Mucosa of rectum (tissue), 2 donors: ENCODE data around the gene HOTAIR.

Experiments
- H3K27ac ChIP-seq, 2 donors: one replicate each; pipeline ENCODE4 v1.7.0; 2013; ENCODE audit warnings: inconsistent platforms in 2 of 2, low read depth in 2 of 2, low read length in 2 of 2
- H3K27me3 ChIP-seq, 2 donors: one replicate each; pipeline ENCODE4 v1.7.0; 2013; ENCODE audit warnings: low read length in 2 of 2; ENCODE audit not compliant: control insufficient read depth in 2 of 2, insufficient read depth in 2 of 2
- H3K36me3 ChIP-seq, 2 donors: one replicate each; pipeline ENCODE4 v1.7.0; 2013; ENCODE audit warnings: low read length in 2 of 2; ENCODE audit not compliant: control insufficient read depth in 2 of 2, insufficient read depth in 2 of 2
- H3K4me1 ChIP-seq, 2 donors: one replicate each; pipeline ENCODE4 v1.7.0; 2013; ENCODE audit warnings: low read length in 2 of 2, mild to moderate bottlenecking in 1 of 2; ENCODE audit not compliant: control insufficient read depth in 2 of 2, insufficient read depth in 2 of 2
- H3K4me3 ChIP-seq, 2 donors: one replicate each; pipeline ENCODE4 v1.7.0; 2013; ENCODE audit warnings: low read length in 2 of 2
- H3K9ac ChIP-seq, 2 donors: one replicate each; pipeline ENCODE4 v1.7.0; 2013; ENCODE audit warnings: low read length in 2 of 2, low read depth in 1 of 2, mild to moderate bottlenecking in 1 of 2
- H3K9me3 ChIP-seq, 2 donors: one replicate each; pipeline ENCODE4 v1.7.0; 2013; ENCODE audit warnings: low read length in 2 of 2; ENCODE audit not compliant: control insufficient read depth in 2 of 2
- donor health status: healthy.
- donor health status: Normal muscosa, but diverticular disease.

The HOTAIR gene

GRCh38 chr12:53966085-53966384 lies 8.7 kb downstream of the HOTAIR start:
- Histone ChIP-seq H3K36me3 (no peaks in the 10 kb centered on the region), H3K27me3 (peaks cover 92 to 98% of the 10 kb centered on the region in 2 donors), H3K27ac (no peak overlapping the region), H3K9me3 (no peaks in the 10 kb centered on the region), H3K4me1 (peaks cover 0 to 3% of the 10 kb centered on the region in 2 donors), H3K9ac (no peak overlapping the region), H3K4me3 (no peak overlapping the region)

DNA sequence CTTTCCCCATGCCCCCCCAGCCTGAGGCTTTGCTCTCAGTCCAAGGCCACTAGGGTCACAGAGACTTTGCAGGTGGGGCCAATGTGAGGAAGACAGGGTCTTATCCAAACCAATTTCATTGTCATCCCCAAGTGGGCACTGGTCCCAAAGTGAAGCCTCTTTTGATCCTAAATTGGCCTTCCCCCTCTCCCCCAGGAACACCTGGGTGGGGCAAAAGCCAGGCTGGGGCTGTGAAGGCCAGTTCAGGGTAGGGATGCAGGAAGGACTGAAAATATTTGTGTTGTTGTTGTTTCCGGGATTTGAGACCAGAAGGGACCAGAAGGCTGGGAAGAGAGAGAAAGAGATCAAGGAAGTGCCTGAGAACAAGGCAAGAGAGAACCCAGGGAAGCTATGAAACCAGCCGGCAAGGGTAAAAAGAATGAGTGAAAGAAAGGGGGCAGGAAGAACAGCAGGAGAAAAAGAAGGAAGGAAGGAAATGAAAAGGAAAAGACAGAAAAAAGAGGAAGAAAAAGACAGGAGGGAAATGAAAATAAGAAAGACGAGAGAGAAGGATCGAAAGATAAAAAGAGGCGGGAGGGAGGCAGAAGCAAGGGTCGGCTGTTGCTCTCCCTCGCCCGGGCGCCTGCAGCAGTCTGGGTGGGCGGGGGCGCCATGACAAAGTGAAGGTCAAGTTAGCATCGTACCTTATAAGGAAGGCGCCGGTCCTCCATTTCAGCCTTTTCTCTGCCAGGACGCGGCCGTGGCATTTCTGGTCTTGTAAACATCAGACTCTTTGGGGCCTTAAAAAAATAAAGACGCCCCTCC lies 9.3 kb downstream of the HOTAIR start:
- Histone ChIP-seq H3K4me1 (peaks cover 0 to 3% of the 10 kb centered on the region in 2 donors), H3K27me3 (peaks cover 88 to 96% of the 10 kb centered on the region in 2 donors), H3K9me3 (no peaks in the 10 kb centered on the region), H3K36me3 (no peaks in the 10 kb centered on the region), H3K4me3 (no peak overlapping the region), H3K9ac (no peak overlapping the region), H3K27ac (no peak overlapping the region)

DNA sequence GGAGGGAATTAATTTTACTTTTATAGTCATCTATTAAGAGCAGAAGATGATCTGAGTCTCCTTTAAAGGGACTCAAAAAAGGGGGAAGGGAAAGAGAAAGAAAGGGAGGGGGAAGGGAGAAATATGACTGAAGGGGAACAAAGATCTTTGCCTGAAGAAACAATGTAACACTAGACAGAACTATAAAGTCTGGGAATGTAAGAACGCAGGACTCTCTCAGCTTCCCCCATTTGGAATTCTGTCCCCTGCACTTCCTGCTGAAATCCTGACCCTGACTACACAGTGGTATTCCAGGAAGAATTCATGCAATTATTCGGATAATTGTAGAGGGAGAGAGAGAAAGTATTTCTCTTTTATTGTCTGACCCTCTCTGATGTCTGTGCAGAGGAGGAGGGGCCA lies 10.4 kb downstream of the HOTAIR start:
- Histone ChIP-seq H3K9me3 (no peaks in the 10 kb centered on the region), H3K4me1 (peaks cover 0 to 3% of the 10 kb centered on the region in 2 donors), H3K27me3 (peaks cover 89 to 96% of the 10 kb centered on the region in 2 donors), H3K36me3 (no peaks in the 10 kb centered on the region), H3K27ac (no peak overlapping the region), H3K4me3 (no peak overlapping the region), H3K9ac (no peak overlapping the region)

- peaks cover 86 to 94% of the 10 kb centered on the region in 2 donors for H3K27me3 ChIP-seq
These were observed 11.1 kb downstream of the HOTAIR start for GRCh38 chr12:53963434-53964314.

DNA sequence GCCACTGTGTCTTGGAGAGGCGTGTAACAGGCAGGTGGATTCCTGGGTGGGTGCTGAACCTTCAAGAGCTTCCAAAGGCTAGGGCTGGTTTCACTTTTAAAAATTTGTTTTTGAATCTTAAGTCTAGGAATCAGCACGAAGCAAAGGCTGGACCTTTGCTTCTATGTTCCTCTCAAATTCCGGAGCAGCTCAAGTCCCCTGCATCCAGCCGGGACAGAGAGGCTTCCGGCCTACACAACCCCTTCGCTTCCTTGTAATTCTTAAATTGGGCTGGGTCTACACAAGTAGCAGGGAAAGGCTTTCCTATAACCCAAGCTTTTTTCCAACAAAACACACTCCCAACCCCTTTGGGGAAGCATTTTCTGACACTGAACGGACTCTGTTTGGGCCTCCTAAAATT lies 11.7 kb downstream of the HOTAIR start:
- peaks cover 0 to 3% of the 10 kb centered on the region in 2 donors for H3K4me1 ChIP-seq
- H3K4me3 ChIP-seq, result no peak overlapping the region
- no peak overlapping the region for H3K9ac ChIP-seq
- H3K36me3 ChIP-seq, result no peaks in the 10 kb centered on the region
- no peak overlapping the region for H3K27ac ChIP-seq
- H3K27me3 ChIP-seq, result peaks cover 86 to 94% of the 10 kb centered on the region in 2 donors
- no peaks in the 10 kb centered on the region for H3K9me3 ChIP-seq

More at GRCh38 chr12:53963434-53964314, 11.1 kb downstream of the HOTAIR start:
- Histone ChIP-seq H3K4me3 (no peak overlapping the region), H3K9ac (no peak overlapping the region), H3K27ac (no peak overlapping the region), H3K36me3 (no peaks in the 10 kb centered on the region), H3K9me3 (no peaks in the 10 kb centered on the region), H3K4me1 (peaks cover 0 to 3% of the 10 kb centered on the region in 2 donors)

DNA sequence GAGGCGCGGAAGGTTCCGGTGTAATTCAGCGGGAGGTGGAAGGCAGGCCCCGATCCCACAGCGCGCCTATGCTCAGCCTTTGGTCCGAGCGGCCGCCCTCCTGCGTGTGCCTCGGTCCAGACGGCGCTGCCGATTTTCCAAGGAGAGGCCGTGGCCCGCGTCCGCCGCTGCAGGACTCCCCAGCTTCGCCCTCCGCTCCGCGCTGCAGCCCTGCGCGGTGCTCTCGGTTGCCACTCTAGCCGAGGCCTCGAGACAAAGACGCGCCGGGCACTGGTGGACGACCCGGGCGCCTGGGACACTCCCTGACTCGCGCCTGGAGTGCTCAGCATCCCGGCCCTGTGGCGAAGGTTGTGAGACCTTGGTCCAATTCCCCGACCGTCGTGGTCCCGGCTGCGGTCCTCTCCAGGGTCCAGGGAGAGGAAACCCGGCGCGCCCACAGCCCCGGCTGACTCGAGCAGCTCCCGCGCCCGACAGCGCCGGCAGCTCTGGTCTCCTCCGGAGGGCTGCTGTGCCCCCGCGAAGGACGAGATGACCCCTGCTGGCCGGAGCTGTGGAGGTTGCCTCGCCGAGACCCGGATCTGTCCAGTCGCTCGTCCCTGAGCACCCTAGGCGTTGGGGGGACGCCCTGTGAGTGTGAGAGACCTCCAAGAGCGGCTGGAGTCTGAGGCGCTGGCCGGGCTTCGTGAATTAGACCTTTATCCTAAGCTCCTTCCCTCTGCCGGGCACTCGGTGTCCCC lies 13.6 kb downstream of the HOTAIR start:
- no peak overlapping the region for H3K9ac ChIP-seq
- no peaks in the 10 kb centered on the region for H3K36me3 ChIP-seq
- no peak overlapping the region for H3K4me3 ChIP-seq
- no peaks in the 10 kb centered on the region for H3K4me1 ChIP-seq
- H3K9me3 ChIP-seq, result no peaks in the 10 kb centered on the region
- no peak overlapping the region for H3K27ac ChIP-seq
- peaks cover 86 to 92% of the 10 kb centered on the region in 2 donors for H3K27me3 ChIP-seq

GRCh38 chr12:53960187-53961024 lies 14.3 kb downstream of the HOTAIR start:
- Histone ChIP-seq H3K4me1 (no peaks in the 10 kb centered on the region), H3K27me3 (peaks cover 88 to 94% of the 10 kb centered on the region in 2 donors), H3K9ac (no peak overlapping the region), H3K36me3 (no peaks in the 10 kb centered on the region), H3K4me3 (no peak overlapping the region), H3K9me3 (no peaks in the 10 kb centered on the region), H3K27ac (no peak overlapping the region)

DNA sequence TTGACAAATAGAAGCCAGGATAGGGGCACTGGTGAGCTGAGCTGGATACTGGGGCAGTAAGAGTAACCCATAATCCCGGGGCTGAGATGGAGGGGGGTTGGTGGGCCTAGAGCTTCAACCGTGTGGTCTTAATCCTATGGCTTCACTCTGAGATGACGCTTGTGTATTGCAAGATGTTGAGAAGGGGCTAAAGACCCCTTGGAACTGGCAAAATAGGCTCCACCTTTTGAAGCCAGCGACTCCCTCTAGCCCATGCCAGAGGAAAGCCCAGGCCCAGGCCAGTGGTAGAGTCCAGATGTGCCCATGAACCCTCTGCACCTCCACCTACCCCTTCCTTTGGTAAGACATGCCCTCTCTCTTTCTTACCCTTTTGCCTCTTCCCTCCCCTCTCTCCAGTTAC lies 15.4 kb downstream of the HOTAIR start:
- Histone ChIP-seq H3K27me3 (peaks cover 81 to 90% of the 10 kb centered on the region in 2 donors), H3K9ac (no peak overlapping the region), H3K9me3 (no peaks in the 10 kb centered on the region), H3K4me3 (no peak overlapping the region), H3K36me3 (no peaks in the 10 kb centered on the region), H3K4me1 (no peaks in the 10 kb centered on the region), H3K27ac (no peak overlapping the region)

DNA sequence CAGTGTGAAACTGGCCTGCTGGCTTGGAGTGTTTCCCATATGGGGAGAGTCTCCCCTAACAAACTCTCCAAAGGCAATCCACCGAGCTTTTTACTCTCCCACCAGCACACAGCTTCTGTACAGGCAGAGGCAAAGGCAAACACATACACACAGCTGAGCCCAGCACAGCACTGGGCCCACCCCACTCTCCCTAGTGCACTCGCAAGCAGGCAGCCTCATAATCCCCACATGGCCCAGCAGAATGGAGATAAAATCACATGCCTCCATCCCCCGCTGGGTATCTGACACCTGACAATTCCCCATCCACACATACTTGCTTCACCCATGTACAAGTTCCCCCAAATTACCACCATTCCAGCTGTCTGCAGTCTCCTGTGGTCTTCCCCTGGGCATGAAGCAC lies 16.6 kb downstream of the HOTAIR start:
- no peaks in the 10 kb centered on the region for H3K4me1 ChIP-seq
- H3K4me3 ChIP-seq, result no peak overlapping the region
- peaks cover 81 to 89% of the 10 kb centered on the region in 2 donors for H3K27me3 ChIP-seq
- no peak overlapping the region for H3K9ac ChIP-seq
- no peaks in the 10 kb centered on the region for H3K9me3 ChIP-seq
- no peak overlapping the region for H3K27ac ChIP-seq
- H3K36me3 ChIP-seq, result no peaks in the 10 kb centered on the region
